T-helper 1 cell treated with Interleukin-12 subunit alpha and Interleukin-12 subunit beta and Interleukin-4 antibody, amounts not matched to agents 30 μg/mL and 1 μg/mL, for 36 hours (primary cell): Measurements from ENCODE around the gene ATP2A1.
"Not testable (repeated sequence)": the region's sequence is repeated elsewhere in the genome, so short reads cannot be mapped to it uniquely, and the experiment has no call there.

ENCODE experiments used
- H3K27ac Mint-ChIP-seq: one replicate; pipeline ENCODE4 v1.8.0; 2021; ENCODE audit warnings: mild to moderate bottlenecking, mixed read lengths
- H3K27me3 Mint-ChIP-seq: one replicate; pipeline ENCODE4 v1.8.0; 2021; ENCODE audit warnings: low read depth, mixed read lengths
- H3K36me3 Mint-ChIP-seq: one replicate; pipeline ENCODE4 v1.8.0; 2021; ENCODE audit warnings: low read depth, mixed read lengths
- H3K4me1 Mint-ChIP-seq: one replicate; pipeline ENCODE4 v1.8.0; 2021; ENCODE audit warnings: low read depth, mixed read lengths
- H3K4me3 Mint-ChIP-seq: one replicate; pipeline ENCODE4 v1.8.0; 2021; ENCODE audit warnings: mild to moderate bottlenecking, moderate library complexity, mixed read lengths
- H3K9me3 Mint-ChIP-seq: one replicate; pipeline ENCODE4 v1.8.0; 2021; ENCODE audit warnings: mixed read lengths

ATP2A1 gene

DNA sequence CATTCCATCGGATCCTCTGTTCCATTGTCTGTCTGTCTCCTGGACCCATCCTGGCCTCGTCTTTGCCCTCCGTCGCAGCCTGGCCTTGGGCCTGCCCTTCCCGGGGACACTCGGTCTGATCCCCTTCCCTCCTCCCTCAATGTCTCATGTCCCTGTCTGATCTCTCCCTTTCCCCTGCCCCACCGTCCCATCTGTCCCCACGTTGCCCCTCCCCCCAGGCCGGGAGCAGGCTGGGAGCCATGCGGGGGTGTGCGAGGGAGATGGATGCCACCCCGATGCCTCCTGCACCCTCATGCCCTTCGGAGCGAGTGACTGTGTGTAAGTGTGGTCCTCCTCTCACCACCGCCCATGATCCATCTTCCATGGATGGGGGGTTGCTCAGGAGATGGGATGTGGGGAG lies 5.3 kb upstream of the ATP2A1 start:
- Mint-ChIP-seq H3K36me3 (peaks cover 11% of the 10 kb centered on the region), H3K4me1 (peaks cover 3% of the 10 kb centered on the region), H3K9me3 (no peaks in the 10 kb centered on the region), H3K4me3 (no peak overlapping the region), H3K27me3 (no peaks in the 10 kb centered on the region), H3K27ac (no peak overlapping the region)

DNA sequence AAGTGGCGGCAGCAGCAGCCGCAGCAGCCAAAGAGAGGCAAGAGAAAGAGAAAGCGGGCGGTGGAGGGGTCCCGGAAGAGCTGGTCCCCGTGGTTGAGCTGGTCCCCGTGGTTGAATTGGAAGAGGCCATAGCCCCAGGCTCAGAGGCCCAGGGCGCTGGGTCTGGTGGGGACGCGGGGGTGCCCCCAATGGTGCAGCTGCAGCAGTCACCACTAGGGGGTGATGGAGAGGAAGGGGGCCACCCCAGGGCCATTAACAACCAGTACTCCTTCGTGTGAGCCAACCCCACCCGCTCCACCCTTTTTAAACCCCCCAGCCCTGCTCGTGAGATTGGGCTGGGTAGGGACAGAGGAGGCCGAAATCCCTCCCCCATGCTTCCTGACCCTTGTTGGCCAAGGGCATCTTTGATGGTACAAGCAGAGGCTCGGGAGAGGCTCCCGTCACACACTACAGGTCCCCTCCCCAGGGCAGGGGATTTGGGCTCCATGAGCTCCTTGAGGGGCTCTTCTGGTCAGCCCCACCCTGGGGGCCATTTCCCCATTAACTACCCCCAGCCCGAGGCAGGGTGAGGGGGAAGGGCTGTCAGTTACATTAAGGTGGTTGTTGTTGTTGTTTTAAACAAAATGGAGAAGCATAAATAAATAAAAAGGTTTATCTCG lies 4.6 kb upstream of the ATP2A1 start:
- Mint-ChIP-seq H3K4me1 (peaks cover 4% of the 10 kb centered on the region), H3K9me3 (no peaks in the 10 kb centered on the region), H3K27me3 (no peaks in the 10 kb centered on the region), H3K27ac (no peak overlapping the region), H3K4me3 (no peak overlapping the region), H3K36me3 (peaks cover 11% of the 10 kb centered on the region)

DNA sequence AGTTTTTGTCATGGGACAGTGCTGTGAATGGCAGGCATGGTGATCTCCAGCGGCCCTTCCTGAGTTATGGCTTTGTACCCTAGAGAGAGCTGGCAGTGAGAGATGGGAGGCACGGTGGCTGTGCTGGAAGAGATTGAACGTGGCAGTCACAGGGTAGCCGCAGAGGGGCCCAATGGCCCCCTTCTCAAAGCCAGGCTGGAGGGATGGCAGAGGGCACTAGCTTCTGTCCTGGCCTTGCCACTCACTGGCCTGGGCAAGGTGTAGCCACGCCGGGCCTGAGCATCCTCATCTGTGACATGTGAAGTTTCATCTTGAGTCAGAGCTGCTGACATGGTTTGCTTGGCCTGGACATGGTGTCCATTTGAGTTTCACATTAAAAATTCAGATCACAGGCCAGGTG lies 3.9 kb upstream of the ATP2A1 start:
- H3K27ac Mint-ChIP-seq = no peak overlapping the region
- no peaks in the 10 kb centered on the region for H3K27me3 Mint-ChIP-seq
- no peaks in the 10 kb centered on the region for H3K9me3 Mint-ChIP-seq
- H3K4me3 Mint-ChIP-seq = no peak overlapping the region
- H3K36me3 Mint-ChIP-seq = peaks cover 9% of the 10 kb centered on the region
- peaks cover 9% of the 10 kb centered on the region for H3K4me1 Mint-ChIP-seq

DNA sequence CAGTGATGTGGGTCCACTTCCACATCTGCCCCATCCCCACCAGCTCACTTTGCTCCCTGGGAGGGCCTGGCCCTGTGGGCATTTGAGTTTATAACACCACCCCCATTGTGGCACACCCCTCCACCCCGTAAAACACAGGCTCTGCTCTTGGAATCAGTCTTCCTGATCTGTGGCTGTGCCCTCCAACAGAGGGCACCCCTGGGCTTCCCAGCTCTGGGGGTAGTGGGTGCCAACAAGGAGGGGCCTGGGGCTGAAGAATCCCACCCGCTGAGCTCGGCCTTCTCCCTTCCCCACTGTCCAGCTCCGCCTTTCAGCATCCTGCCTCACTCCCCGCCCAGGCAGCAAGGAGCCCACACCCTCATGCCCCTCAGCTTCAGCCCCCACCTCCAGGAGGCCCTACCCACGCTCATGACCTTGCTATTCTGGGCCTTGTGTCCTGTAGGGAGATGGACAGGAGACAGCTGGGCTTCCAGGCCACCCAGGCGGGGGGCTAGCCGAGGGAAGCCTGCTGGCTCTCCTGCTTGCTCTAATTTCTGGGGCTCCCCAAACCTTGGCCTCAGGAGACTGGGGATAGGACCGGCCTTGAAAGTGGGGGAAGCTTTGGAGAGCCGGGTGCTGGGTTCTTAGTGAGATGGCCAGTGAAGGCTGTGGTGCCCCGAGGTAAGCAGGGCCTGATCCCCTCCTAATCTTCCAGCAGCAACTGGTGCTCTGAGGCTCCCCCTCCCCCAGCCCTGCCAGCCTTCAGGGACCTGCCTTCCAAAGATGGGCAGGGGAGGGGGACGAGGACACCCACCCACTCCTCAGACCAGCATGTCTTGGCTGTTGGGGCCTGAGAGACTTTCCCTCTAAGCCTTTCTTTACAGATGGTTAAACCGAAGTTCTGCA lies 2.9 kb upstream of the ATP2A1 start:
- H3K27ac Mint-ChIP-seq = no peak overlapping the region
- H3K9me3 Mint-ChIP-seq = no peaks in the 10 kb centered on the region
- no peaks in the 10 kb centered on the region for H3K27me3 Mint-ChIP-seq
- H3K36me3 Mint-ChIP-seq = peaks cover 2% of the 10 kb centered on the region
- H3K4me3 Mint-ChIP-seq = no peak overlapping the region
- peaks cover 7% of the 10 kb centered on the region for H3K4me1 Mint-ChIP-seq

DNA sequence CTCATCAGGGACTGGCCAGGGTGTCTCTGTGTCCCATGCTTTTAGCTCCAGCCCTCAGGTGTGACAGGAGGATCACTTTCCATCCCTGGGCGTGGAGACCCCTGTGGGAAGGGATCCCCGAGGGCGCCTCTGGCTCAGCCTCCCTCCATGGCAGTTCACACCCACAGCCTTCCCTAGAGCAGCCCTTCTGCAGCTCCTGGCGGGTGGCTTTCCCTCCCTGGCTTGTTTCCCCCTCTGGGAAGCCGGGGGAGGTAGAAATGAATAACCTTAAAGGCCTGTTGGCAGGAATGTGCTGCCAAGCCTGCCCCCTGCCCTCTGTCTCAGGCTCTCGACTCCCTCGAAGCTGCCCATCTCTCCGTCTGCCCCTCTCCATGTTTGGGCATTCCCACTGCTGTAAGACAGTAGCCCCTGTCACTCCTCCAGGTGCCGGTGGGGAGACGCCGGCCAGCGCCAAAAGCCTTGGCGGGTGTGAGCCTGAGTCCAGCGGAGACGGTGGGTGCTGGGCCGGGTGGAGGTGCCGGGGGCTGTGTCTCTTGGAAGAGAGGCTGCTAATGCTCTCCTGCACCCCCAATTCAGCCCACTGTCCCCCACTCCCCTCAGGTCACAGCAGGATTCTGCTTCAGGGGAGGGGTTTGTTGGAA lies 2.1 kb upstream of the ATP2A1 start:
- Mint-ChIP-seq H3K27ac (no peak overlapping the region), H3K4me1 (peaks cover 12% of the 10 kb centered on the region), H3K9me3 (no peaks in the 10 kb centered on the region), H3K36me3 (no peaks in the 10 kb centered on the region), H3K4me3 (no peak overlapping the region), H3K27me3 (peaks cover 3% of the 10 kb centered on the region)

DNA sequence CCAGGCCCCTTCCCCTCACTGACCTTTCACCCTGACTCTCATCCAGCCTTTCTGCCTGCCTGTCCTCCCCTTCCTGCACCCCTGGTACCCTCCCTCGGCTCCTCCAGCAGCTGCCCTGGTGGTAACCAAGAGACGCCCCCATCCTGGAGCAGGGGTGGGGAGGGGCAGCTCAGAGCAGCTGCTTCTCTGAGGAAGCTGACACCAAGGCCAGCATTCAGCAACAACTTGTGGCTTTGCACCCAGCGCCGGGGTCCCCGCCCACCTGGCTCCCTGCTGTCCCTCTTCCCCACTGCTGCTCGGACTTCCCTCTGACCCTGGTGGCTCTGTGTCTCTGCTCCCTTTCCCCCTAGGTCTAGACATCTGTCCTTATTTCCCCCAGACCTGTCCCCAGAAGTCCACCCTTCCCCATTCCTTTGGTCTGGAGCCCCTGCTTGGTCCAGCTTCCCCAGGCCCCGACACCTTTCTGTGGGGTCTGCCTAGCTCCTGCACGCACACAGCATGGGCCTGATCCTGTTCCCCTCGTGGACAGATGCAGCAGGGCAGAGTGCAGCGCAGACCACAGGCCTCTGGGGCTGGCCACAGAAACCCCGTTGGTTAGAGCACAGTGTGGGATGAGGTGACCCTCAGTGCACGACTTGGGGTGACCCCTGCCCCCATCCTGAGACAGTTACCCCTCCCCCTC lies 1.2 kb upstream of the ATP2A1 start:
- no peak overlapping the region for H3K27ac Mint-ChIP-seq

DNA sequence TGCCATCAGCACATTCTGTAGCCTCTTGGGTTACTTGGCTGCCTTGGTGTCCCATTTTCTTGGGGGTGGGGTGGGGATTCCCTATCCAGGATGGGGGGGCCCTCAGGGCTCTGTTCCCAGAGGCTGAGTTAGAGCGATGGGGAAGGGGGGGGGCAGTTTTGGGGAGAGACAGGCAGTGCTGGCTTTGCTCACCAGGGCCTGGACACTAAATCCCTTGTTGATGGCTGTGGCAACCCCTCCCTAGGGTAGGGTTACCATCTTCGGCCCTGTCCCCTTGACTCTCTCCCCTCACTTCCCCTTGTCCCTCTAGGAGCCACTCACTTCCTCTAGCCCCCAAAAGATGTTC lies 660 bp upstream of the ATP2A1 start:
- no peak overlapping the region for H3K4me3 Mint-ChIP-seq
- H3K4me1 Mint-ChIP-seq = peaks cover 14% of the 10 kb centered on the region
- peak overlapping the region; percentile 8 for H3K27ac Mint-ChIP-seq
- H3K9me3 Mint-ChIP-seq = no peaks in the 10 kb centered on the region
- H3K36me3 Mint-ChIP-seq = no peaks in the 10 kb centered on the region
- peaks cover 6% of the 10 kb centered on the region for H3K27me3 Mint-ChIP-seq

More for the DNA sequence above, 1.2 kb upstream of the ATP2A1 start:
- no peak overlapping the region for H3K4me3 Mint-ChIP-seq
- H3K9me3 Mint-ChIP-seq = no peaks in the 10 kb centered on the region
- no peaks in the 10 kb centered on the region for H3K36me3 Mint-ChIP-seq
- peaks cover 6% of the 10 kb centered on the region for H3K27me3 Mint-ChIP-seq
- peaks cover 14% of the 10 kb centered on the region for H3K4me1 Mint-ChIP-seq

DNA sequence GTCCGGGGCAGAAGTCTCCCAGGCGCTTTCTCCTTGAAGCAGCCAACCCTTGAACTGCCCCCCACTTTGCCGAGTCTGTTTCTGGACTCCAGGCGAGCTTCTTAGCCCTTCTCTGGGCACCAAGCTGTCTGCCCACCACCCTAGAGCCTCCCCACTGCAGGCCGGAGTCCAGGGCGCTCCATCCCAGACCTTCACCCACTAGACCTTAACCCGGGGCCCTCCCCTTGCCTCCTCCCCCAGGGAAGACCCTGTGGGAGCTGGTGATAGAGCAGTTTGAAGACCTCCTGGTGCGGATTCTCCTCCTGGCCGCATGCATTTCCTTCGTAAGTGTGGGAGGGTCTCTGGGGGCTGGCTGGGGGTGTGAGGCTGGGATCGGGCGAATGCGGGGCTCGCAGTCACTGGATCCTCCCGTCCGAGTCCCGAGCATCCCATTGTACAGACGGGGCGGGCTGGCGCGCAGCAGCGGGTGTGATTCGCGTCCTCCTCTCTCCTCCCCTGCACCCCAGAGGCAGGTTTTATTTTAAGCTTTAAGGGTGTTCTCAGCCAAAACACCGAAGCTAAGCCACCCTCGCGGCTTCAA lies 1.1 kb downstream of the ATP2A1 start:
- Mint-ChIP-seq H3K27ac (peak overlapping the region; percentile 59), H3K9me3 (no peaks in the 10 kb centered on the region), H3K27me3 (peaks cover 6% of the 10 kb centered on the region), H3K36me3 (no peaks in the 10 kb centered on the region), H3K4me3 (peak overlapping the region; percentile 89), H3K4me1 (peaks cover 14% of the 10 kb centered on the region)

DNA sequence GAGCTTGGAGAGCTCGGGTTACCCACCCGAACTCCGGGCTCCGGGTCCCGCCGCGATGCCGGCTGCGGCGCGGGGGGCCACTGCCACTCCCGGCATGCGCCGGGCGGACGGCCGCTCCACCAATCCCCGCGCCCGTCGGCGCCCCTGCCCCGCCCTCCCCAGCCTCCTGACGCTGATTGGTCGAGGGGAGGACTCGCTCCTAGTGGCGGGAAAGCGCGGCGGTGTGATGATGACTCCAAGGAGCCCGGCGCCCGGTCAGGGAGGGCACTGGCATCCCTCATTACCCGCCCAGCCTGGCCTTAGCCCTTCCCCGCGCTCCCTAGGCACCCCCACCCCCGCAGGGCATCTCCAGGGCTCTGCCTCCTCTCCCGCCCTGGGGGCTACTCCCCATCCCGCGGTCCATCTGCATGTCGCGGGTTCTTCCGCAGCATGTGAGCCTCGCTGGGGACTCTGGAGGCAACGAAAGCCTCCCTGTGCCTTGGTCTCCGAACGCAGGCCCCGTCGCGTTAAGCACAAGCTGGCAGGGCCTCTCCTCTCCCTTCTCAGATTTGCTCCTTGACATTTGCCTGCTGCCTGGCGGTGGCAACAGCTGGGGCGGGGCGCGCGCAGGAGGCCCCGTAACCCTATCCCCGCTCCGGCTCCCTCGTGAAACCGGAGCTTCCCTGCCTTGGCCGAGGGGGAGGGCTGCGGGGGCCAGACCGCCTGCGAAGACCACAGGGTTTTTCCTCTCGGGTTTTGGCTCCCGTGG lies 1.7 kb downstream of the ATP2A1 start:
- Mint-ChIP-seq H3K36me3 (no peaks in the 10 kb centered on the region), H3K4me3 (peak overlapping the region; percentile 89), H3K27me3 (peaks cover 6% of the 10 kb centered on the region), H3K4me1 (peaks cover 14% of the 10 kb centered on the region), H3K27ac (peak overlapping the region; percentile 71), H3K9me3 (no peaks in the 10 kb centered on the region)

DNA sequence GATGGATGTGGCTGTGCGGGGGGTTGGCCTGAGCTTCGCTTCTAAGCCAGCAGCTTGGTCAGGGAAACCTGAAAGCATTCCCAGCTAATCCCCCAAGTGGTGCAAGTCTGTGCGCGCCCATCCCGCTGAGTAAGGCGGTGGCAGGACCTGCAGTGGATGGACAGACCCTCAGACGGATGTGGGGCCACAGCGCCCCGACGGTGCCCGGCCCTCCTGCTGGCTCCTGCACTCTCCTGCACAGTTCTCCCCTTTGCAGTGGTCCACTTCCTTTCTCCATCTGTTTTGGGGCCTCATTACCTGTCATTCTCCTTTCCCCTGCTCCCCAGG lies 2.3 kb downstream of the ATP2A1 start:
- Mint-ChIP-seq H3K4me3 (peak overlapping the region; percentile 89), H3K27me3 (peaks cover 6% of the 10 kb centered on the region), H3K4me1 (peaks cover 14% of the 10 kb centered on the region), H3K27ac (no peak overlapping the region), H3K9me3 (no peaks in the 10 kb centered on the region), H3K36me3 (no peaks in the 10 kb centered on the region)

DNA sequence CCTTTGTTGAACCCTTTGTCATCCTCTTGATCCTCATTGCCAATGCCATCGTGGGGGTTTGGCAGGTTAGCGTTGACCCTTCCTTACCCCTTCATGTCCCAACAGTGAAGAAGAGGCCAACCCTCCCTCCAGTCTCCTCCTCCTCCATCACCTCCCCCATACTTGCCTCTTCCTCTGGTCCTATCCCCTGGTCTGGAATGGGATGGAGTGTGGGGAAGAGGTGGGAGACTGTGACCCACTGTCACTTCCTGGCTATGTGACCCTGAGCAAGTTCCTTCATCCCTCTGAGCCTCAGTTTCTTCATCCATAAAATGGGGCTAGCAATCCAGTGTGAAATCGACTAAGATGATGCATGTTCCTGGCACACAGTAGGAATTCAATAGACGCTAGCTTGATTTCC lies 2.7 kb downstream of the ATP2A1 start:
- no peaks in the 10 kb centered on the region for H3K9me3 Mint-ChIP-seq
- H3K36me3 Mint-ChIP-seq = no peaks in the 10 kb centered on the region
- peaks cover 6% of the 10 kb centered on the region for H3K27me3 Mint-ChIP-seq
- peak overlapping the region; percentile 81 for H3K27ac Mint-ChIP-seq
- peaks cover 14% of the 10 kb centered on the region for H3K4me1 Mint-ChIP-seq
- peak overlapping the region; percentile 89 for H3K4me3 Mint-ChIP-seq

DNA sequence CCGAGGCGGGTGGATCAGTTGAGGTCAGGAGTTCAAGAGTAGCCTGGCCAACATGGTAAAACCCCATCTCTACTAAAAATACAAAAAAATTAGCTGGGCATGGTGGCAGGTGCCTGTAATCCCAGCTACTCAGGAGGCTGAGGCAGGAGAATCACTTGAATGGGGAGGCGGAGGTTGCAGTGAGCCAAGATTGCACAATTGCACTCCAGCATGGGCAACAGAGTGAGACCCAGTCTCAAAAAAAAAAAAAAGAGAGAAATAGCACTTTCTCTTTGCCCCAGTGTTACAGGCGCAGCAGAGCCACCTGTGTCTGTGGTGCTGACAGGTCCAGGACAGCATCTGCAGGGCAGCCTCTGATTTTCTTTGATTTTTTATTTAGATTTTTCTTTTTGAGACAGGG lies 3.3 kb downstream of the ATP2A1 start:
- H3K4me3 Mint-ChIP-seq, H3K27me3 Mint-ChIP-seq, H3K9me3 Mint-ChIP-seq, H3K27ac Mint-ChIP-seq, H3K36me3 Mint-ChIP-seq: not testable (repeated sequence)
- peaks cover 14% of the 10 kb centered on the region for H3K4me1 Mint-ChIP-seq

DNA sequence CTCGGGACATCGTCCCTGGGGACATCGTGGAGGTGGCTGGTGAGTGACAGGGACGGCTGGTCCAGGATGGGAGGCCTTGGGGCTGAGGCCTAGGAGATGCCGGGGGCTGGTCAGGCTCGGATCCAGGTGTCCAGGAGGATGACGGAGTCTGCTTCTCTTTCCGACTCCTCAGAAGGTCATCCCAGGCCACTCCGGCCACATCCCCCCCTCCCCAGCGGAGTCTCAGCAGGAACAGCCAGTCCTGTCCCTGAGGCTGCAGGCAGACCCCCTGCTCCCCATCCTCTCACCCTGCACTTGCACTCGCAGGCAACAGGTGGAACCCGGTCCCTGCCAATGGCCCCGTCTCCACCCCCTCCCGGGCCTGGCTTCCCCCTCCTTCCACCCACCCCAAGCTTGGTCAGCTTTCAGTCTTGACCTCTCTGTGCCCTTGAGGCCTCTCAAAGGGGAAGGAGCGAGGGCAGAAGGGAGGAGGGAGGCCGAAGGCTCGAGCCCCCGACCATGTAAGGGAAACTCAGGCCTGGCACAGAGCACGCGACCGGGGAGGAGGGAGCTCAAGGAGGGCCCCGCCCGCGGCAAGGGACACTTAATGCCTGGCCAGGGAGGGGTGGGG lies 4.4 kb downstream of the ATP2A1 start:
- Mint-ChIP-seq H3K27ac (no peak overlapping the region), H3K9me3 (no peaks in the 10 kb centered on the region), H3K36me3 (no peaks in the 10 kb centered on the region), H3K4me1 (peaks cover 14% of the 10 kb centered on the region), H3K27me3 (peaks cover 6% of the 10 kb centered on the region), H3K4me3 (no peak overlapping the region)
